ENCODE measurements around the gene GPR85. TPM values are rescaled to one million over a fixed set of nuclear protein-coding genes. Genes with fewer than 3 reads are reported as not detected.
A peak's percentile ranks its signal among the peaks of the same experiment; 100 is the strongest.

The GPR85 gene
- total RNA-seq, 1 donor from 2014 or later = 0.73 TPM

GRCh38 chr7:113092762-113093161, 6.1 kb upstream of the GPR85 start:
- Histone ChIP-seq H3K9me3 (ENCODE audit: insufficient read depth, low read depth, low read length) (no peaks in the 10 kb centered on the region), H4K20me1 (ENCODE audit: insufficient read depth, low read length) (no peaks in the 10 kb centered on the region), H3K27me3 (ENCODE audit: insufficient read depth, low read length) (no peaks in the 10 kb centered on the region), H3K9ac (ENCODE audit: low read length) (no peak overlapping the region), H3K36me3 (ENCODE audit: insufficient read depth, low read length) (no peaks in the 10 kb centered on the region), H3K27ac (ENCODE audit: low read depth, low read length) (no peak overlapping the region), H3K4me2 (ENCODE audit: low read length) (no peak overlapping the region), H3K4me1 (ENCODE audit: insufficient read depth, low read length) (no peaks in the 10 kb centered on the region), H3K4me3 (ENCODE audit: insufficient read depth, low read depth, low read length) (no peak overlapping the region), H2AFZ (ENCODE audit: low read depth, low read length) (no peak overlapping the region), H3K79me2 (ENCODE audit: insufficient read depth, low read length) (no peaks in the 10 kb centered on the region)
- FAIRE-seq = no peak
- H3K9me3 Mint-ChIP-seq (ENCODE audit: unreplicated experiment) = peaks cover 3% of the 10 kb centered on the region
- no peak for DNase-seq (ENCODE audit: low read depth)
- no peak overlapping the region for H3K27ac Mint-ChIP-seq (ENCODE audit: unreplicated experiment)
- TF ChIP-seq CTCF (IDR thresholded peaks at IDR 0.05; ENCODE audit: insufficient read depth, low read depth, low read length) (no peak), EZH2 (IDR thresholded peaks at IDR 0.05; ENCODE audit: insufficient read depth, low read length) (no peak)
- H3K27me3 Mint-ChIP-seq (ENCODE audit: low read depth, unreplicated experiment) = no peaks in the 10 kb centered on the region
- no peaks in the 10 kb centered on the region for H3K4me1 Mint-ChIP-seq (ENCODE audit: low read depth, unreplicated experiment)
- H3K4me3 Mint-ChIP-seq (ENCODE audit: unreplicated experiment) = no peak overlapping the region
- peaks cover 2% of the 10 kb centered on the region for H3K36me3 Mint-ChIP-seq (ENCODE audit: low read depth, unreplicated experiment)

GRCh38 chr7:113087071-113087998, 708 bp upstream of the GPR85 start:
- no peak for TF ChIP-seq EZH2 (IDR thresholded peaks at IDR 0.05; ENCODE audit: insufficient read depth, low read length)
- no peaks in the 10 kb centered on the region for H3K79me2 ChIP-seq (ENCODE audit: insufficient read depth, low read length)
- peak overlapping the region; percentile 70 for H3K4me3 ChIP-seq (ENCODE audit: insufficient read depth, low read depth, low read length)
- H3K9me3 ChIP-seq (ENCODE audit: insufficient read depth, low read depth, low read length) = no peaks in the 10 kb centered on the region
- Mint-ChIP-seq H3K27ac (ENCODE audit: unreplicated experiment) (peak overlapping the region; percentile 83), H3K27me3 (ENCODE audit: low read depth, unreplicated experiment) (no peaks in the 10 kb centered on the region), H3K36me3 (ENCODE audit: low read depth, unreplicated experiment) (peaks cover 2% of the 10 kb centered on the region), H3K4me3 (ENCODE audit: unreplicated experiment) (peak overlapping the region; percentile 30), H3K4me1 (ENCODE audit: low read depth, unreplicated experiment) (peaks cover 1% of the 10 kb centered on the region), H3K9me3 (ENCODE audit: unreplicated experiment) (peaks cover 3% of the 10 kb centered on the region)
- peaks cover 8% of the 10 kb centered on the region for H3K4me1 ChIP-seq (ENCODE audit: insufficient read depth, low read length)
- DNase-seq (ENCODE audit: low read depth) = peak; percentile 94
- H3K4me2 ChIP-seq (ENCODE audit: low read length) = peak overlapping the region; percentile 99
- no peaks in the 10 kb centered on the region for H4K20me1 ChIP-seq (ENCODE audit: insufficient read depth, low read length)
- H2AFZ ChIP-seq (ENCODE audit: low read depth, low read length) = peak overlapping the region; percentile 39
- peak overlapping the region; percentile 99 for H3K27ac ChIP-seq (ENCODE audit: low read depth, low read length)
- FAIRE-seq = peak; percentile 92
- no peaks in the 10 kb centered on the region for H3K36me3 ChIP-seq (ENCODE audit: insufficient read depth, low read length)
- peak overlapping the region; percentile 97 for H3K9ac ChIP-seq (ENCODE audit: low read length)
- no peaks in the 10 kb centered on the region for H3K27me3 ChIP-seq (ENCODE audit: insufficient read depth, low read length)

GRCh38 chr7:113085781-113086390, 741 bp downstream of the GPR85 start:
- peaks cover 8% of the 10 kb centered on the region for H3K4me1 ChIP-seq (ENCODE audit: insufficient read depth, low read length)
- peaks cover 1% of the 10 kb centered on the region for H3K4me1 Mint-ChIP-seq (ENCODE audit: low read depth, unreplicated experiment)
- H3K27me3 Mint-ChIP-seq (ENCODE audit: low read depth, unreplicated experiment) = no peaks in the 10 kb centered on the region
- peaks cover 3% of the 10 kb centered on the region for H3K9me3 Mint-ChIP-seq (ENCODE audit: unreplicated experiment)
- H3K27ac Mint-ChIP-seq (ENCODE audit: unreplicated experiment) = peak overlapping the region; percentile 55
- H3K9me3 ChIP-seq (ENCODE audit: insufficient read depth, low read depth, low read length) = no peaks in the 10 kb centered on the region
- peak overlapping the region; percentile 74 for H3K4me3 Mint-ChIP-seq (ENCODE audit: unreplicated experiment)
- H3K27ac ChIP-seq (ENCODE audit: low read depth, low read length) = peak overlapping the region; percentile 99
- peaks cover 2% of the 10 kb centered on the region for H3K36me3 Mint-ChIP-seq (ENCODE audit: low read depth, unreplicated experiment)
- no peaks in the 10 kb centered on the region for H4K20me1 ChIP-seq (ENCODE audit: insufficient read depth, low read length)
- DNase-seq (ENCODE audit: low read depth) (peak; percentile 41), FAIRE-seq (no peak)
- peak overlapping the region; percentile 99 for H3K4me2 ChIP-seq (ENCODE audit: low read length)
- H3K36me3 ChIP-seq (ENCODE audit: insufficient read depth, low read length) = no peaks in the 10 kb centered on the region
- TF ChIP-seq EZH2 (IDR thresholded peaks at IDR 0.05; ENCODE audit: insufficient read depth, low read length) (no peak), CTCF (IDR thresholded peaks at IDR 0.05; ENCODE audit: insufficient read depth, low read depth, low read length) (no peak)
- peak overlapping the region; percentile 97 for H3K9ac ChIP-seq (ENCODE audit: low read length)
- H3K79me2 ChIP-seq (ENCODE audit: insufficient read depth, low read length) = no peaks in the 10 kb centered on the region
- no peaks in the 10 kb centered on the region for H3K27me3 ChIP-seq (ENCODE audit: insufficient read depth, low read length)
- H3K4me3 ChIP-seq (ENCODE audit: insufficient read depth, low read depth, low read length) = peak overlapping the region; percentile 70
- peak overlapping the region; percentile 93 for H2AFZ ChIP-seq (ENCODE audit: low read depth, low read length)

Measured in astrocyte (in vitro differentiated cells and primary cell).